ENCODE measurements around the gene LGALS9C.
"Not testable (repeated sequence)": the region's sequence is repeated elsewhere in the genome, so short reads cannot be mapped to it uniquely, and the experiment has no call there.

- not testable (repeated sequence) for TF ChIP-seq POLR2A, CTCF (IDR thresholded peaks at IDR 0.05)
These were observed 25.6 kb upstream of the LGALS9C start for GRCh38 chr17:18450998-18451397.

All from ovary (tissue), 3 donors.